SK-N-MC (cell line): ENCODE data around the gene CUX1.

ENCODE experiments used
- DNase-seq: peaks from one replicate; pipeline ENCODE4 v3.0.0-alpha.2; 2011; ENCODE audit warnings: low read depth, low spot score
- H3K27ac ChIP-seq: fragments of 200-600 bp; sonication (generic); 2 replicates; pipeline ENCODE4 v1.5.1; 2016; ENCODE audit warnings: mixed run types
- H3K36me3 ChIP-seq: fragments of 200-600 bp; sonication (generic); 2 replicates; pipeline ENCODE4 v1.6.1; 2017; ENCODE audit warnings: antibody characterized with exemption, low read length, mixed read lengths; ENCODE audit not compliant: insufficient read depth
- H3K4me3 ChIP-seq: fragments of 200-600 bp; sonication (generic); 2 replicates; pipeline ENCODE4 v1.5.1; 2016
- H3K9ac ChIP-seq: fragments of 200-600 bp; sonication (generic); 2 replicates; pipeline ENCODE4 v1.8.0; 2017; ENCODE audit warnings: mixed run types, mixed read lengths; ENCODE audit not compliant: insufficient read length
- H3K9me3 ChIP-seq: fragments of 200-600 bp; sonication (generic); 2 replicates; pipeline ENCODE4 v1.6.1; 2017; ENCODE audit warnings: low read depth, mild to moderate bottlenecking, antibody characterized with exemption, low read length, moderate library complexity, mixed read lengths
- EZH2 ChIP-seq: fragments of 200-600 bp; sonication (generic); IDR thresholded peaks from one replicate; pipeline ENCODE4 v1.6.1; 2017; ENCODE audit warnings: antibody characterized with exemption
- FOXP2 ChIP-seq: optimal IDR thresholded peaks from 2 replicates; pipeline ENCODE3; 2011; ENCODE audit warnings: mild to moderate bottlenecking, moderate library complexity; ENCODE audit not compliant: insufficient read depth; ENCODE audit errors: extremely low read length, control extremely low read depth
- POLR2AphosphoS5 ChIP-seq: IDR thresholded peaks from 2 replicates; pipeline ENCODE4 v1.6.1; 2012; ENCODE audit warnings: mild to moderate bottlenecking, low read depth, low read length, borderline replicate concordance

CUX1 gene

GRCh38 chr7:102165136-102165535 lies 347.7 kb downstream of the CUX1 start:
- no peaks in the 10 kb centered on the region for H3K9me3 ChIP-seq
- DNase-seq = no peak
- TF ChIP-seq EZH2 = no peak
- no peak for TF ChIP-seq POLR2AphosphoS5
- no peak for TF ChIP-seq FOXP2
- H3K4me3 ChIP-seq = no peak overlapping the region
- no peak overlapping the region for H3K27ac ChIP-seq
- no peaks in the 10 kb centered on the region for H3K36me3 ChIP-seq
- H3K9ac ChIP-seq = no peak overlapping the region

GRCh38 chr7:102167254-102167653 lies 349.8 kb downstream of the CUX1 start:
- Histone ChIP-seq H3K4me3 (no peak overlapping the region), H3K36me3 (no peaks in the 10 kb centered on the region), H3K27ac (no peak overlapping the region), H3K9ac (no peak overlapping the region), H3K9me3 (no peaks in the 10 kb centered on the region)
- no peak for TF ChIP-seq POLR2AphosphoS5
- TF ChIP-seq FOXP2 = no peak
- no peak for TF ChIP-seq EZH2
- DNase-seq = no peak

GRCh38 chr7:102169651-102170392 lies 352.4 kb downstream of the CUX1 start:
- no peaks in the 10 kb centered on the region for H3K9me3 ChIP-seq
- H3K4me3 ChIP-seq = no peak overlapping the region
- no peak overlapping the region; the same call in 1 of the 2 replicates for H3K27ac ChIP-seq
- no peak for DNase-seq
- H3K9ac ChIP-seq = no peak overlapping the region
- TF ChIP-seq POLR2AphosphoS5 (no peak), FOXP2 (no peak), EZH2 (no peak)
- H3K36me3 ChIP-seq = no peaks in the 10 kb centered on the region

GRCh38 chr7:102170393-102170970 lies 353.1 kb downstream of the CUX1 start:
- Histone ChIP-seq H3K9ac (no peak overlapping the region), H3K9me3 (no peaks in the 10 kb centered on the region), H3K4me3 (no peak overlapping the region), H3K36me3 (no peaks in the 10 kb centered on the region), H3K27ac (no peak overlapping the region)
- no peak for DNase-seq
- TF ChIP-seq POLR2AphosphoS5 (no peak), FOXP2 (no peak), EZH2 (no peak)

- H3K9me3 ChIP-seq = no peaks in the 10 kb centered on the region
- H3K36me3 ChIP-seq = no peaks in the 10 kb centered on the region
- no peak overlapping the region for H3K4me3 ChIP-seq
- TF ChIP-seq POLR2AphosphoS5 (no peak), FOXP2 (no peak), EZH2 (no peak)
- H3K9ac ChIP-seq = no peak overlapping the region
- no peak overlapping the region for H3K27ac ChIP-seq
- no peak for DNase-seq
Observed at GRCh38 chr7:102173669-102174068, 356.2 kb downstream of the CUX1 start.

DNA sequence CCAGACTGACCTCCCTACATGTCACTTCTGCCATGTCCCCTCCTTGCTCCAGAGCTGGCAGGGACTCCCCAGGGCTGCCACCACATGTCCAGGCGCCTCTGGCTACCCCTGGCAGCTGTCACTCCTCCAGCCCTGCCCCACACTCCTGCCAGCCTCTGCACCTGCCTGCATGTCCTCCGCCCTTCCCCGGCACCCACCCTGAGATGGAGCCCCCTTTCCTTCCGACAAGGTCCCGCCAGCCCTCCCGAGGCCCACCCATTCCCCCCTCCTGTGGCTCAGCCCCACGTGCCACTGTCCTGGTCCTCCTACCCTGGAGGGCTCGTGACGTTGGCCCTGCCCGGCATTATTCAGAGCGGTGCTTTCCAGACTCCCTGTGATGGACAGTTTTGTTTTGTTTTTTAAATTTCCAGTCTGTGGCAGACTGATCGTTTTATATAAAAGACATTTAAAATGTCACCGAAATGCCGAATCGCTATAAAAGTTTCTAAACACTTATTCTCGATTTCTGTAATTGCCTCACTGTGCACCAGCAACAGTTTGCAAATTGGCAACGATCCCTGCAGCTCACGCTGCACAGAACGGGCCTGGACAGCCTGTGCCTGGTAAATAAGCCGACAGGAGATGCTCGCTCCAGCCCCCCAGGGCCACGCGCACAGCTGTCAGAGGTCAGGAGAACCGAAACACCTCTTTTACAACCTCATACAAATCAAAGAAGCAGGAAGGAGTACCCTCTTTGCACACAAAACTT lies 358.2 kb downstream of the CUX1 start:
- no peak overlapping the region for H3K27ac ChIP-seq
- H3K36me3 ChIP-seq = no peaks in the 10 kb centered on the region
- H3K4me3 ChIP-seq = no peak overlapping the region
- TF ChIP-seq EZH2 (no peak), POLR2AphosphoS5 (no peak)
- H3K9me3 ChIP-seq = no peaks in the 10 kb centered on the region
- DNase-seq = no peak
- H3K9ac ChIP-seq = no peak overlapping the region

GRCh38 chr7:102178410-102178809 lies 361.0 kb downstream of the CUX1 start:
- TF ChIP-seq FOXP2 (no peak), EZH2 (no peak)
- Histone ChIP-seq H3K9ac (no peak overlapping the region), H3K36me3 (no peaks in the 10 kb centered on the region), H3K27ac (no peak overlapping the region), H3K4me3 (no peak overlapping the region), H3K9me3 (no peaks in the 10 kb centered on the region)
- no peak for DNase-seq

GRCh38 chr7:102180727-102181126 lies 363.3 kb downstream of the CUX1 start:
- no peaks in the 10 kb centered on the region for H3K36me3 ChIP-seq
- H3K4me3 ChIP-seq = no peak overlapping the region
- H3K9me3 ChIP-seq = no peaks in the 10 kb centered on the region
- TF ChIP-seq FOXP2 (no peak), EZH2 (no peak), POLR2AphosphoS5 (no peak)
- no peak for DNase-seq
- H3K9ac ChIP-seq = no peak overlapping the region
- no peak overlapping the region for H3K27ac ChIP-seq
